D721Med (cell line): Measurements from ENCODE around the gene RNF207.

ENCODE experiments used
- DNase-seq: peaks from one replicate; pipeline ENCODE4 v3.0.0; 2011; ENCODE audit warnings: low spot score; ENCODE audit not compliant: insufficient read length
- FAIRE-seq: peaks from 2 replicates; lab custom pipeline; 2011; peaks lifted over from hg19 to GRCh38; lab: Jason Lieb, UNC
- CTCF ChIP-seq: IDR thresholded peaks from 2 replicates; pipeline ENCODE4 v1.5.1; 2012; ENCODE audit warnings: mild to moderate bottlenecking, control low read depth; ENCODE audit not compliant: insufficient read depth; ENCODE audit errors: missing control alignments

RNF207 gene, protein sequence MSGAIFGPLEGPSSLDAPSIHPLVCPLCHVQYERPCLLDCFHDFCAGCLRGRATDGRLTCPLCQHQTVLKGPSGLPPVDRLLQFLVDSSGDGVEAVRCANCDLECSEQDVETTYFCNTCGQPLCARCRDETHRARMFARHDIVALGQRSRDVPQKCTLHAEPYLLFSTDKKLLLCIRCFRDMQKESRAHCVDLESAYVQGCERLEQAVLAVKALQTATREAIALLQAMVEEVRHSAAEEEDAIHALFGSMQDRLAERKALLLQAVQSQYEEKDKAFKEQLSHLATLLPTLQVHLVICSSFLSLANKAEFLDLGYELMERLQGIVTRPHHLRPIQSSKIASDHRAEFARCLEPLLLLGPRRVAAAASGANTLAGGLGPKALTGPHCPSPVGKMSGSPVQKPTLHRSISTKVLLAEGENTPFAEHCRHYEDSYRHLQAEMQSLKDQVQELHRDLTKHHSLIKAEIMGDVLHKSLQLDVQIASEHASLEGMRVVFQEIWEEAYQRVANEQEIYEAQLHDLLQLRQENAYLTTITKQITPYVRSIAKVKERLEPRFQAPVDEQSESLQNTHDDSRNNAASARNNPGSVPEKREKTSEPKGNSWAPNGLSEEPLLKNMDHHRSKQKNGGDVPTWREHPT

GRCh38 chr1:6205849-6206519 lies at the start of gene RNF207:
Gene RNF207 (plus strand): TSS chr1:6206119. CDS start chr1:6206536, 417 bp downstream.
- FAIRE-seq, result no peak
- no peak for TF ChIP-seq CTCF
- DNase-seq, result no peak

- no peak for FAIRE-seq
- TF ChIP-seq CTCF, result no peak
- no peak for DNase-seq
These were observed 48.8 kb upstream of the RNF207 start for GRCh38 chr1:6157132-6157527.

- no peak for FAIRE-seq
- DNase-seq, result no peak
- TF ChIP-seq CTCF, result no peak
These were observed 48.3 kb upstream of the RNF207 start for GRCh38 chr1:6157528-6158174.

- TF ChIP-seq CTCF, result no peak
- FAIRE-seq (no peak), DNase-seq (no peak)
These were observed 47.7 kb upstream of the RNF207 start for GRCh38 chr1:6158181-6158580.

DNA sequence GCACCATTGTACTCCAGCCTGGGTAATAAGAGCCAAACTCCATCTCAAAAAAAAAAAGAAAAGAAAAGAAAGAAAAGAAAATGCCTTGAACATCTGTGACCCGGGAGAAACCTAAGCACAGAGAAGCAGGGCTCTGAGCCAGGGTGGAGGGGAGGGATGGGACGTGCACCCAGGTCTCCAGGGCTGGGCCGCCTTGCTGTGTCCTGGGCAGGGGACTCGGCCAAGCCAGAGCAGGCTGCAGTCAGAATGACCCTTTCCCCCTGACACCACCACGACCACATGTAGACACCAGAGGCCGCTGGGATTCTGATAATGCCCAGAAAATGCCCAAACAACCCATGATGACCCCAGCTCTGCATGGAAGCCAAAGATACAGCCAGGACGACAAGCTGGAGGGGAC lies 43.6 kb upstream of the RNF207 start:
- TF ChIP-seq CTCF, result no peak
- FAIRE-seq, result no peak

GRCh38 chr1:6162773-6163172 lies 43.1 kb upstream of the RNF207 start:
- TF ChIP-seq CTCF, result no peak
- DNase-seq (no peak), FAIRE-seq (no peak)

More for the DNA sequence above, 43.6 kb upstream of the RNF207 start:
- DNase-seq, result no peak
